ENCODE data around the gene JARID2.
A peak's percentile ranks its signal among the peaks of the same experiment; 100 is the strongest.

Gene JARID2

DNA sequence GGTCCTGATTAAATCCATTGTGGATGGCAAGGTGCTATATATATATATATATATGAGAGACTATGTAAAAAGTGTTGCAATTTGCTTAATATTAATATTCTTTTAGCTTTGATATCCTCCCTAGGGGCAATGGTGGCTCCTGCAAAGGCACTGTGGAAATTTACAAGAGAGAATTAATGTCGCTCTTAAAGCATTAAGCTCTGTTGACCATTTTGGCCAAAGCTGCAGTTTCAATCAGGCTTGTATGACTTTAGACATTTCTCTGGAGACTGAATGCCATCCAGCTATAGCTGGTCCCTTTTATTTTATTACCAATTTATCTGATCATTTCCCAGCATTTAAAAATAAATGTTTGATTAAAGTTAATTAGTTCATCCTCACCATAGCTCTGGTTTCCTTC lies 155.3 kb downstream of the JARID2 start:
- CTCF ChIA-PET = interaction anchor here (0.5 to 5.4 kb wide), 6 partner anchors 9 to 223 kb away, joined by 3 to 25 read pairs (median 6); no protein-coding TSS in a partner anchor
- POLR2A ChIA-PET = interaction anchor here (0.6 to 1.5 kb wide), 2 partner anchors 40 to 728 kb away, joined by 3 to 8 read pairs; partner anchors contain the start of gene MYLIP
- H3K4me3 ChIP-seq (ENCODE audit: low read depth, low read length) = no peak overlapping the region

GRCh38 chr6:15401769-15402250 lies 155.9 kb downstream of the JARID2 start:
- TF ChIP-seq ZSCAN30 (tag by site-specific recombination; IDR thresholded peaks at IDR 0.05) (no peak), TCF7L2 (IDR thresholded peaks at IDR 0.05; ENCODE audit: borderline replicate concordance, low read depth, low read length) (peak; percentile 66; the same call in 1 of the 2 replicates), SP7 (tag by site-specific recombination; IDR thresholded peaks at IDR 0.05) (0 out of 2 replicates have a peak, but pooled peaks have one; percentile 19), IKZF3 (tag by site-specific recombination; IDR thresholded peaks at IDR 0.05) (0 out of 2 replicates have a peak, but pooled peaks have one; percentile 26), KLF17 (tag by site-specific recombination; IDR thresholded peaks at IDR 0.05) (peak; percentile 66; the same call in 1 of the 2 replicates), ZNF362 (tag by site-specific recombination; IDR thresholded peaks at IDR 0.05) (peak; percentile 59; the same call in 1 of the 2 replicates), TRIM28 (IDR thresholded peaks at IDR 0.05; ENCODE audit: borderline replicate concordance, low read length) (0 out of 2 replicates have a peak, but pooled peaks have one; percentile 28), ZNF621 (tag by site-specific recombination; IDR thresholded peaks at IDR 0.05) (no peak)
- no peaks in the 10 kb centered on the region for H3K36me3 ChIP-seq (ENCODE audit: control insufficient read depth in 2 of 2, insufficient read depth in 1 of 2, low read length in 2 of 2)
- peak overlapping the region; percentile 7; the same call in 1 of the 2 replicates for H3K27ac ChIP-seq (ENCODE audit: extremely low read depth, low read depth, low read length)
- H3K9me3 ChIP-seq (ENCODE audit: control insufficient read depth, insufficient read depth, low read depth, low read length) = no peaks in the 10 kb centered on the region
- H3K4me1 ChIP-seq (ENCODE audit: control insufficient read depth, insufficient read depth, low read length) = peaks cover 53% of the 10 kb centered on the region
- POLR2A ChIA-PET = no interaction called here
- CTCF ChIA-PET = interaction anchor here (0.5 to 5.4 kb wide), 7 partner anchors 8 to 141 kb away, joined by 3 to 25 read pairs (median 4); no protein-coding TSS in a partner anchor
- no peak overlapping the region for H3K4me3 ChIP-seq (ENCODE audit: low read depth, low read length)

More for the DNA sequence above, 155.3 kb downstream of the JARID2 start:
- H3K9me3 ChIP-seq (ENCODE audit: control insufficient read depth, insufficient read depth, low read depth, low read length) = no peaks in the 10 kb centered on the region
- H3K27ac ChIP-seq (ENCODE audit: extremely low read depth, low read depth, low read length) = peak overlapping the region; percentile 7; the same call in 1 of the 2 replicates
- H3K36me3 ChIP-seq (ENCODE audit: control insufficient read depth in 2 of 2, insufficient read depth in 1 of 2, low read length in 2 of 2) = no peaks in the 10 kb centered on the region
- H3K4me1 ChIP-seq (ENCODE audit: control insufficient read depth, insufficient read depth, low read length) = peaks cover 53% of the 10 kb centered on the region
- TF ChIP-seq ZNF214 (tag by site-specific recombination; IDR thresholded peaks at IDR 0.05; ENCODE audit: borderline replicate concordance) = no peak
- TF ChIP-seq ZNF366 (tag by site-specific recombination; conservative IDR thresholded peaks at IDR 0.05) = no peak
- no peak for TF ChIP-seq ZSCAN18 (tag by site-specific recombination; IDR thresholded peaks at IDR 0.05)
- TF ChIP-seq SETDB1 (IDR thresholded peaks at IDR 0.05; ENCODE audit: insufficient read length, low read length) = no peak
- TF ChIP-seq SP2 (tag by site-specific recombination; IDR thresholded peaks at IDR 0.05) = no peak
- TF ChIP-seq YY2 (tag by site-specific recombination; IDR thresholded peaks at IDR 0.05) = no peak

DNA sequence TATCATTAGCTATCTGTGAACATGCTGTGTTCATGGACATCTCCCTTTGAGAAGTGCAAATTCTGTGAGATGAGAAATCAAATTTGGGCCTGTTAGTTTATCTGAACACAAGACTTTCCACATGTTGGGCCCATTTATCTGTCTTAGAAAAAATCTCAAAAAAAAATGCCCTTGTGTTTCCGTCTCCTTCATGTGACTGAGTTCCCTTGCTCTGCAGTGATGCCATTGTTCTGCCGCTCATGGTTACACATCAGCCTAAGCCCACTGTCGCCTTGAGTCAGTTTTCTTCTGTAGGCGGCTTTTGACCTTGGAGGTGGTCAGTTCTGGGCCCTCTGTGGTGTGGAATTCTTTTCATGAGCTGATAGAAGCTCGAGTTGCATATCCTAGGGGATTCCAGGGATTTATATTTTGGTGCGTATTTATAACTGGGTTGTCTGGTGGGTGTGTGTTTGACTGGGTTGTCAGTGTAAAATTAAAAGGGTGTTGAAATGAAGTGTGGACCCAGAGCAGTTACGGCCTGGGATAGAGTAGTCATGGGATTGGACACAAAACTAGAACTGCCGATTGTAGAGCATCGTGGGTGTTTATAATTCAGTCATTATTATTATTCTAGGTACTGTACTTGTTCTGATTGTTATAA lies 156.7 kb downstream of the JARID2 start:
- Histone ChIP-seq H3K27ac (ENCODE audit: extremely low read depth, low read depth, low read length) (peak overlapping the region; percentile 7; the same call in 1 of the 2 replicates), H3K4me3 (ENCODE audit: low read depth, low read length) (no peak overlapping the region), H3K36me3 (ENCODE audit: control insufficient read depth in 2 of 2, insufficient read depth in 1 of 2, low read length in 2 of 2) (no peaks in the 10 kb centered on the region), H3K4me1 (ENCODE audit: control insufficient read depth, insufficient read depth, low read length) (peaks cover 53% of the 10 kb centered on the region), H3K9me3 (ENCODE audit: control insufficient read depth, insufficient read depth, low read depth, low read length) (no peaks in the 10 kb centered on the region)
- ChIA-PET POLR2A (no interaction called here), CTCF (interaction anchor here (0.6 to 5.4 kb wide), 2 partner anchors 12 to 25 kb away, joined by 3 to 25 read pairs; no protein-coding TSS in a partner anchor)
- no peak for TF ChIP-seq ZNF280D (tag by site-specific recombination; IDR thresholded peaks at IDR 0.05)
- no peak for TF ChIP-seq ZNF23 (tag by site-specific recombination; IDR thresholded peaks at IDR 0.05; ENCODE audit: borderline replicate concordance)
- TF ChIP-seq, protein P1, sequence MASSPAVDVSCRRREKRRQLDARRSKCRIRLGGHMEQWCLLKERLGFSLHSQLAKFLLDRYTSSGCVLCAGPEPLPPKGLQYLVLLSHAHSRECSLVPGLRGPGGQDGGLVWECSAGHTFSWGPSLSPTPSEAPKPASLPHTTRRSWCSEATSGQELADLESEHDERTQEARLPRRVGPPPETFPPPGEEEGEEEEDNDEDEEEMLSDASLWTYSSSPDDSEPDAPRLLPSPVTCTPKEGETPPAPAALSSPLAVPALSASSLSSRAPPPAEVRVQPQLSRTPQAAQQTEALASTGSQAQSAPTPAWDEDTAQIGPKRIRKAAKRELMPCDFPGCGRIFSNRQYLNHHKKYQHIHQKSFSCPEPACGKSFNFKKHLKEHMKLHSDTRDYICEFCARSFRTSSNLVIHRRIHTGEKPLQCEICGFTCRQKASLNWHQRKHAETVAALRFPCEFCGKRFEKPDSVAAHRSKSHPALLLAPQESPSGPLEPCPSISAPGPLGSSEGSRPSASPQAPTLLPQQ (tag by site-specific recombination; IDR thresholded peaks at IDR 0.05) = peak; percentile 47; the same call in 1 of the 2 replicates
- no peak for TF ChIP-seq ZNF324 (tag by site-specific recombination; IDR thresholded peaks at IDR 0.05)
- 0 out of 2 replicates have a peak, but pooled peaks have one; percentile 7 for TF ChIP-seq WT1 (tag by site-specific recombination; IDR thresholded peaks at IDR 0.05)
- TF ChIP-seq ZFHX2 (tag by site-specific recombination; conservative IDR thresholded peaks at IDR 0.05) = peak; percentile 46; the same call in 1 of the 2 replicates
